Measurements from ENCODE around the gene ACSL1.
"Not testable (repeated sequence)": the region's sequence is repeated elsewhere in the genome, so short reads cannot be mapped to it uniquely, and the experiment has no call there.

The ACSL1 gene

DNA sequence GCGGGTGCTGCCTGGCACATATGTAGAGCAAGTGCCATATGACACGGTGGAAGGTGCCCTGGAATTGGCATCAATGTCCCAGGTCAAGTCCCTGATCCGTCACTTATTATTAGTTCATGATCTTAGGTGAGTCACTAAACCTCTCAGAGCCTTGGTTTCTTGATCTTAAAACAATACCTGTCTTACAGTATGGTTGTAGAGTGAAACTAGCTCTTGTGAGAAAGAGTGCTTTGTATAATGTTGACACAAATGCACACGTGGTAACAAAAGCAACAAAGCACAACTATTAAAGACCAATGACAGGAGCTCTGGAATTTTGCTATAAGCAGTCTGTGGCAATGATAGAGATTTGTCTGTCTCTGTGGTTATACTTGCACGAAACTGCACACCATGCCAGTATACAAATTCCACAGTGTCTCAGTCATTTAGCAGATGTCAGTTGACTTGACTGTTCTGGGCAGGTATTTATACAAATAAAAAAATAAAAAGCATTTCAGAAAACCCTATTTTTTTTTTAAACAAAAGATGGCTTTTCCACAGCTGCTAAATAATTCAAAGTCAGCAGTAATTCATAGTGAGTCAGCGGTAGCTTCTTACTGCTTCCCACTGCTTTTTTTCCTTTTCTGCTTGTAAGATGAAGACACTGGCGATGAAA, 19.7 kb upstream of the ACSL1 start:
- no peak overlapping the region for H3K4me3 ChIP-seq (replicated peaks; ENCODE audit: low read depth, low read length)
- no peak for DNase-seq (ENCODE audit: extremely low read depth, low read depth)
- TF ChIP-seq, protein P1, sequence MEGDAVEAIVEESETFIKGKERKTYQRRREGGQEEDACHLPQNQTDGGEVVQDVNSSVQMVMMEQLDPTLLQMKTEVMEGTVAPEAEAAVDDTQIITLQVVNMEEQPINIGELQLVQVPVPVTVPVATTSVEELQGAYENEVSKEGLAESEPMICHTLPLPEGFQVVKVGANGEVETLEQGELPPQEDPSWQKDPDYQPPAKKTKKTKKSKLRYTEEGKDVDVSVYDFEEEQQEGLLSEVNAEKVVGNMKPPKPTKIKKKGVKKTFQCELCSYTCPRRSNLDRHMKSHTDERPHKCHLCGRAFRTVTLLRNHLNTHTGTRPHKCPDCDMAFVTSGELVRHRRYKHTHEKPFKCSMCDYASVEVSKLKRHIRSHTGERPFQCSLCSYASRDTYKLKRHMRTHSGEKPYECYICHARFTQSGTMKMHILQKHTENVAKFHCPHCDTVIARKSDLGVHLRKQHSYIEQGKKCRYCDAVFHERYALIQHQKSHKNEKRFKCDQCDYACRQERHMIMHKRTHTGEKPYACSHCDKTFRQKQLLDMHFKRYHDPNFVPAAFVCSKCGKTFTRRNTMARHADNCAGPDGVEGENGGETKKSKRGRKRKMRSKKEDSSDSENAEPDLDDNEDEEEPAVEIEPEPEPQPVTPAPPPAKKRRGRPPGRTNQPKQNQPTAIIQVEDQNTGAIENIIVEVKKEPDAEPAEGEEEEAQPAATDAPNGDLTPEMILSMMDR (IDR thresholded peaks at IDR 0.05; ENCODE audit: low read depth, low read length, missing control alignments) = no peak

DNA sequence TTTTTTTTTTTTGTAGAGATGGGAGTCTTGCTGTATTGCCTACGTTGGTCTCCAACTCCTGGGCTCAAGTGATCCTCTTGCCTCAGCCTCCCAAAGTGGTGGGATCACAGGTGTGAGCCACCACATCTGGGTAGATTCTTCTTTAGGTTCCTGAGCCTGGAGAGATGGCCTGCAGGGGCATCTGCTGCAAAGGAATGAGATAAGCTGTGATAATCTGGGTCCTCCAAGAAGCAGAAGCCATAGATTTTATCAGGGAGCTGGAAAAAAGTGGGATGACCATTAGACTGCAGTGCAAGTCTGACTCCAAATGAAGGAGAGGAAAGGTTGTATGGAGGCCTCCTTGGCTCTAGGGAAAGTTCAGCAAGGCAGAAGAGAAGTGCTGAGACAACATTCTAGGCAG, 19.0 kb upstream of the ACSL1 start:
- DNase-seq (ENCODE audit: extremely low read depth, low read depth) = no peak
- TF ChIP-seq, protein P1 (IDR thresholded peaks at IDR 0.05; ENCODE audit: low read depth, low read length, missing control alignments) = no peak
- H3K4me3 ChIP-seq (replicated peaks; ENCODE audit: low read depth, low read length) = no peak overlapping the region

DNA sequence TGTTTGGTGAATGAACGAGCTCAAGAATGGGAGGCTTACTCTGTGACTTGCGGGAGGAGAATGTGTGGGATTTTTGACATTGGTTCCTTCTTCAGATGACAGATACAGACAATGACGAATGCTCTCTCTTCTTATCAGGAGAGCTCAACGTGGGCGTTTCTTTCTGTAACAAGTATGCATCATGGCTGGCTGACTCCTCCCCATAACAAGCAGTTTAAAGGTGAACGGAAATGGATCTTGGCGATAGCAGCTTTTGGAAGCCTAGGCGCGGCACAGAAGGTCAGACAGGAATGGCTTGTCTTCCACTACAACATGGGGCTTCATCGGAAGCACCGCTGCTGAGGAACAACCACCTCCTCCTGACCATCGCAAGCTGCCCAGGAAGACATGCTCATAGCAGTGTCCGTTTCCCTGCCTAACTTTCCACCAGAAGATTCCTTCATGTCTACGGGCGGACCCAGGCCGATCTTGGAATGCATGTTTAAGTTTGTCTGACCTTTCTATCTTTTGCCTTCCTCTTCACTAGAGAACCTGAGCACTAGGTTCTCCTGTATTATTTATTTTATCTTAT, 18.3 kb upstream of the ACSL1 start:
- TF ChIP-seq, protein P1 (IDR thresholded peaks at IDR 0.05; ENCODE audit: low read depth, low read length, missing control alignments) = no peak
- DNase-seq (ENCODE audit: extremely low read depth, low read depth) = no peak
- H3K4me3 ChIP-seq (replicated peaks; ENCODE audit: low read depth, low read length) = no peak overlapping the region

DNA sequence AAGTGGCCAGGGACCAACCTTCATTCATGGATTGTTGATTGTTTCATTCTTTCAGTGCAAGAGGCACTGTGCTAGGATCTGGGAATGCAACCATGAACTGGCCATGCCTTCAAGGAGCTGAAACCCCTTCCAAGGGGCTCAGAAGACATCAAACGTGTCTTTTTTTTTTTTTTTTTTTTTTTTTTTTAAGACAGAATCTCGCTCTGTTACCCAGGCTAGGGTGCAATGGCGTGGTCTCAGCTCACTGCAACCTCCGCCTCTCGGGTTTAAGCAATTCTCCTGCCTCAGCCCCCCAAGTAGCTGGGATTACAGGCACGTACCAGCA, 13.3 kb upstream of the ACSL1 start:
- not testable (repeated sequence) for DNase-seq (ENCODE audit: extremely low read depth, low read depth); H3K4me3 ChIP-seq (replicated peaks; ENCODE audit: low read depth, low read length)

DNA sequence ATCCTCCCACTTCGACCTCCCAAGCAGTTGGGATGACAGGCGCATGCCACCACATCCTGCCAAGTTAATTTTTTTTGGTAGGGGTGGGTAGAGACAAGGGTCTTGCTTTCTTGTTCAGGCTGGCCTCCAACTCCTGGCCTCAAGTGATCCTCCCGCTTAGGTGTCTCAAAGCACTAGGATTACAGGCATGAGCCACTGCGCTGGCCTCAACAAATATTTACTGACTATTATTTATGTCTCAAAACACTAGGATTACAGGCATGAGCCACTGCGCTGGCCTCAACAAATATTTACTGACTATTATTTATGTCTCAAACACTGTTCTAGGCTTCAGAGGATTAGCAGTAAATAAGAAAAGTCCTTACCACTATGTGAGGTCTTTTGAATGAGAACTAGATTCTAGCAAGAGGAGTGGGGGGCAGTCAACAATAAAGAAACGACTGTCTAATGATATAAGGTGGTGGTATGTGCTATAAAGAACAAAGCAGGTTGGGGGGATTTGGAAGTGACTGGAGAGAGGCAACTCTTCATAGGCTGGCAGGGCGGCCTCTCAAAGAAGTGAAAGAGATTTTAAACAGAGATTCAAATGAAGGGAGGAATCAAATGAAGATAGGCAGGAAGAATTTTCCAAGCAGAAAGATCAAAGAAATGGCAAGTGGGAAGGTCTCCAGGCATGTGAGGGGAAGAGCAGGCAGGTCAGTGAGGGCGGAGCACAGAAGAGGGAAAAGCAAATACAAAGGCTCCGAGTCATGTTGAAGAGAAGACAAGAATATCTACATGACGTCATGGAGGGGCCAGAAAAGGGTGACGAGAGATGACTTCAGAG, 12.7 kb upstream of the ACSL1 start:
- no peak for DNase-seq (ENCODE audit: extremely low read depth, low read depth)
- TF ChIP-seq, protein P1 (IDR thresholded peaks at IDR 0.05; ENCODE audit: low read depth, low read length, missing control alignments) = no peak
- no peak overlapping the region for H3K4me3 ChIP-seq (replicated peaks; ENCODE audit: low read depth, low read length)

DNA sequence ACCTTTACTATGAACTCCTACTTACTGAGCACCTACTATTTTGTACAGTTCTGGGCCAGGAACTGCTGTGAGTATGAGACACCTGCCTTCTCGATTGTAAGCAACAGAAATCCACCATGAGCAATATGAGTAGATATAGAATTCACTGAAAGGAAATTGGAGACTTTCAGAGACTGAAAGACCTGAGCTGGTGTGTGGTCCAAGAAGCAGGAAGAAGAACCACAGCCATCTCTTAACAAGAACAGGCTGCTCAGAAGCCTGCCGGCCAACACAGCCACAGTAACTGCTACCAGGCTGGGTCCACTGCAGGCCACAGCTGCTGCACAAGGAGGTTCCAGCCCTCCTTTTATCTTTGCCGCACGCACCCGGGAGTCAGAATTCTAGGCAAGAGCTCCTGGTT, 10.8 kb upstream of the ACSL1 start:
- DNase-seq (ENCODE audit: extremely low read depth, low read depth) = no peak
- no peak overlapping the region for H3K4me3 ChIP-seq (replicated peaks; ENCODE audit: low read depth, low read length)
- TF ChIP-seq, protein P1 (IDR thresholded peaks at IDR 0.05; ENCODE audit: low read depth, low read length, missing control alignments) = no peak

DNA sequence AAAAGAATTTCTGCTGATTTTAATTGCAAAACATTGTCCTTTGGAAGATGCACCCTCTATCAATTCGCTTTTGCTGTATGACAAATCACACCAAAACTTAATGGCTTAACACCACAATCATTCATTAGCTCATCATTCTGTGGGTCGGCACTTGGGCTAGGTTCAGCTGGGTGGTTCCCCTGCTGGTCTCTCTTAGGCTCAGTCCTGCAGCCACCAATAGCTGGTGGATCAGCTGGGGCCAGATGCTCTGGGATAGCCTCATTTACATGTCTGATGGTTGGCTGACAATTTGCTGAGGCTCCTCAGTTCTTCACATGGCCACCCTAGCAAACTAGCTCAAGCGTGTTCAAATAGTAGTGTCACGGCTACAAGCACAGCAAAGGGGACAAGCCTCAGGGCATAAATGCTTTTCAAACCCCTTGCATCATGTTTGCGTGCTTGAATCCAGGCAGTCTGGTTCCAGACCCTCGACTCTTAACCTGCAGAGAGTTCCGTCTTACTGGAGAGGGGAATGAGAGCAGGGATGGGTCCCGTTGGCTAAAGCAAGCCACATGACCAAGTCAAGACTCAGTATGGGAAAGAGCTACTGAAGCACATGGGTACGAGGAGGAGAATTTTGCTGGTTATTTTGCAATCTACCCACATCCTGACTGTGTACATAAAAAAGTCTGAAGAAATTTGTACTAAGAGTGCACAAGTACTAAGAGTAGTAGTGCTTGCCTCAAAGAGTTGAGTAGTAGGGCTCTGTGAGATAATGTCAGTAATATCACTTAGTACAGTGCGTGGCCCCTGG, 7.5 kb upstream of the ACSL1 start:
- TF ChIP-seq, protein P1 (IDR thresholded peaks at IDR 0.05; ENCODE audit: low read depth, low read length, missing control alignments) = no peak
- no peak for DNase-seq (ENCODE audit: extremely low read depth, low read depth)
- H3K4me3 ChIP-seq (replicated peaks; ENCODE audit: low read depth, low read length) = no peak overlapping the region

All from HFF-Myc (cell line).